ENCODE data around the gene RAD51B.
"Not testable (repeated sequence)": the region's sequence is repeated elsewhere in the genome, so short reads cannot be mapped to it uniquely, and the experiment has no call there.

Gene RAD51B

GRCh38 chr14:68186500-68187276 is 367.1 kb downstream of the RAD51B start:
- DNase-seq: not testable (repeated sequence)

DNA sequence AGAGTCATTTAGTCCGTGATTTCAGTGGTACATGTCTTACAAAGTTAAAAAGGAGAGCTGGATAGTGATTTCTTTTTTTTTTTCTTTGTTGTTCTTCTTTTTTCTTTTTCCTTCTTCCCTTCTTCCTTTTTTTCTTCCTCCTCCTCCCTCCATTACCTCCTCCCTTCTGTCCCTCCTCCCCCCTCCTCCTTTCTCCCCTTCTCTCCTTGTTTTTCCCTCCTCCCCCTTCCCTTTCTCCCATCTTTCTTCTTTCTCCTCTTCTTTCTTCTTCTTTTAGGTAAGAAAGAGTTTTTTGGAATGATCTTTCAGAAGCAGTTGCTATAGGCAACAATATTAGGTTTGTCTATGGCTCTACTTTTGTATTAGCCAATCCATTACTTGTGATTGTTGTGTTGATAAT is 368.6 kb downstream of the RAD51B start:
- DNase-seq: no peak

- DNase-seq: no peak
Observed at GRCh38 chr14:68190032-68190431, 370.5 kb downstream of the RAD51B start.

GRCh38 chr14:68191567-68192321 is 372.2 kb downstream of the RAD51B start:
- no peak for DNase-seq

GRCh38 chr14:68192935-68193334 is 373.4 kb downstream of the RAD51B start:
- DNase-seq: no peak

- no peak for DNase-seq
Observed at GRCh38 chr14:68193970-68194681, 374.5 kb downstream of the RAD51B start.

GRCh38 chr14:68195126-68195525 is 375.5 kb downstream of the RAD51B start:
- no peak for DNase-seq

- no peak for DNase-seq
Observed at GRCh38 chr14:68198713-68199495, 379.3 kb downstream of the RAD51B start.

GRCh38 chr14:68199554-68200151 is 380.1 kb downstream of the RAD51B start:
- no peak for DNase-seq

- no peak for DNase-seq
Observed at GRCh38 chr14:68203871-68204270, 384.3 kb downstream of the RAD51B start.

- no peak for DNase-seq
Observed at GRCh38 chr14:68208218-68208617, 388.6 kb downstream of the RAD51B start.

- DNase-seq: no peak
Observed at GRCh38 chr14:68208626-68209317, 389.2 kb downstream of the RAD51B start.

DNA sequence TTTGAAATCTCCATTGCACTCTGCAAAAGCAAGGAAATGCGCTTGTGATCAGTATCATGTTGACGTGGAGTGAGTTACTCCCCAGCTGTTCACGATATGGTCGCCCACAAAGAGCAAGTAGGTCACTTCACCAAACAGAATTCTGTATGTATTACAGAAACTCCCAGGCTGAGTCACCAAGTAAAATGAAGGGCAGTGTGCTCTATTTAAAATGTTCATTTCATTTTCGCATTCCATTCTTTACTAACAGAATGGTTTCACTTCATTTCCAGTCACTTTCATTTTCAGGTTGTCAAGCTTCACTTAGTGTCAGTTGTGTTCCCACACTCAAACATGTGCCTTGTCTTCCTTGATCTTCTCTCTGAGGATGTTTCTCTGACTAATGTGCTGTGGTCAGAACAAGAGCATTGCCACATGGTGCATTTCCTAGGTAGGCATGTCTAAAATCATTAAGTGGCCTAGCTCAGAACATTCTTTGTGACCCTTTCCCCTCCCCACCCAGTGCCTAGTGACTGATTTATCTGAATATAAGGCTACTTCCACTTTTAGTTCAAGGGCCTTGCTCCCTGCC is 391.2 kb downstream of the RAD51B start:
- DNase-seq: no peak

DNA sequence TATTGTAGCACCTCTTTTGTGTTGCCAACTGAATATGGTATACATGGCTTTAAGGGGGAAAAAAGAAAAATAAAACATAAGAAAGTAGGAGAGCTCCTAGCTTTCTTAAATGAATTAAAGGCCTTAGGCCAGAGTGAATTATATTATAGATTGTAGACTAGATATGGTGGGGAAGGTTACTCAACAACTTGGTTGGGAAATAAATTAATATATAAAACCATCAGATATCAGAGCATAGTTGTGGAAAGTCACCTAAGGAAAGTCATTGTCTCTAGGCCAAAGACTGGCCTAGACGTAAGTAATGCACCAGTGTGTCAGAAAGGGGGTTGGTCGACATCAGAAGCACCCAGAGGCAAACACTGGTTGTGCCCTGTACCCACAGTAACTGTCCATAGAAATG is 391.8 kb downstream of the RAD51B start:
- DNase-seq: no peak

DNA sequence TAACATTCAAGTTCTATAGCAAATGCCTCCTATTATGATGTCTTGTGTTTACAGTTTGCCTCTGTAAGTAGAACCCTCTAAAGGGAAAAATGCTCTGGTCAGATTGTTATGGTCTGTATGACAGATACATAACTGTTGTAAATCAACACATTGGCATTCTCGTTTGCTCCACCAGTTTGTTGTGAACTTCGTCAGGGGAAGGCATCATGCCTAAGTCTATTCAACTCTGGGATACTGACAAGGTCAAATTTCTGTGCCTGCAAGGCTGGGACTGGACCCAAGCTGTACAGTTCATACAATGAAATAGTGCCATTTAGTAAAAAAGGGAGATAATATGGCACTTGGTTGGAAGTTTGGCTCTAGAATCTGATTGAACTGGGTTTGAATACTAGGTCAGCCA is 392.3 kb downstream of the RAD51B start:
- DNase-seq: no peak

DNA sequence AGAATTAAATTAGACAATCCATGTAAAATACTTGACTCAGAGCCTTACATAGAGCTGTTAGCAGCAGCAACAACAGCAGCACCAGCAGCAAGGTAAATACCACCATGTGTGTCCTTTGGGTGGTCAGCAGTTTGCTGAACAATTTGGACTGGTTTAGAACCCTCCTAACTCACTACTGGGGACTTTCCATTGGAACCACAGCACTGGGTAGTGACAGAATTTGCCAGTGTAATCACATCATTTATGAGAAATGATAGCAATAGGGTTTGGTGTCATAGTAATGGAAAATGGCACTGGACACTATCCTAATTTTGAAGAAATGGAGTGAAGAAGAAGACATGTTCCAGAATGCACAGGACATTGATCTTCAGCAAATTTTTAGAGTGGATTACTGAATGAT is 392.8 kb downstream of the RAD51B start:
- no peak for DNase-seq

DNA sequence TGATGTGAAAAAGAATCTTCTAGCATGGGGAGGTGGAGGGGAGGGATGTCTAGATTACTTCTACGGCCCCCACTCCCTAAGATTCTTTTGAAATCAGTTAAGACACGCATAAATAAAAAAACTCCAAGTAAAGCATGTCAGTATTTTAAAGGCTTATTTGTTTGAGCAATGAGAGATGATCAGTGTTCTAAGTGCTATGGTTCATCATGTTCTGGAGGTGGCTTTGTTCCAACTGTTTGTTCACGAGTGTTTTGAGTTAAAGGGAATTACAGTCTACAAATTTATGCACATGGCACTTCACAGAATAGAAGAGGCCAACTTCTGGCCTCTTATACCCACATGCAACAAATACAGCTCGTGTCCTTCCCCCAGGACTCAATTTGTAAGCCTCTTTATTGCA is 394.9 kb downstream of the RAD51B start:
- no peak for DNase-seq

DNA sequence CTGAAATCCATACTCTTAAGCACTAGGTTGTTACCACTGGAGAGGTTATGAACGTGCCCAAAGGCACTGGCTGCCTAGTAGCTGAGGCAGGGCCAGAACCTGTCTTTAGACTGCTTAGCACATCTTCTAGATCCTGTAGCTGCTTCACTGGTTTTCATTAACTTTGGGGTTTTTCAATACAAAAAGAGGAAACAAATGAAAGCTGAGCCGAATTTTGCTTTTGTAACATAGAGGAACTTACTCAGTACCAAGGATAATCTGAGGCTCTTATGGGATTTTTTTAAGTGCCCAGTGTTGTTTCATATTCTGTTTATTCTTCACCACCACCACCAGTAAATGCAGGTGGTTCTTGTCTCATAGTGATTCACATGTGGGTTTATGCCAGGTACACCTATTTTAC is 396.1 kb downstream of the RAD51B start:
- DNase-seq: no peak

- DNase-seq: no peak
Observed at GRCh38 chr14:68216079-68216478, 396.5 kb downstream of the RAD51B start.

- no peak for DNase-seq
Observed at GRCh38 chr14:68216957-68217356, 397.4 kb downstream of the RAD51B start.

DNA sequence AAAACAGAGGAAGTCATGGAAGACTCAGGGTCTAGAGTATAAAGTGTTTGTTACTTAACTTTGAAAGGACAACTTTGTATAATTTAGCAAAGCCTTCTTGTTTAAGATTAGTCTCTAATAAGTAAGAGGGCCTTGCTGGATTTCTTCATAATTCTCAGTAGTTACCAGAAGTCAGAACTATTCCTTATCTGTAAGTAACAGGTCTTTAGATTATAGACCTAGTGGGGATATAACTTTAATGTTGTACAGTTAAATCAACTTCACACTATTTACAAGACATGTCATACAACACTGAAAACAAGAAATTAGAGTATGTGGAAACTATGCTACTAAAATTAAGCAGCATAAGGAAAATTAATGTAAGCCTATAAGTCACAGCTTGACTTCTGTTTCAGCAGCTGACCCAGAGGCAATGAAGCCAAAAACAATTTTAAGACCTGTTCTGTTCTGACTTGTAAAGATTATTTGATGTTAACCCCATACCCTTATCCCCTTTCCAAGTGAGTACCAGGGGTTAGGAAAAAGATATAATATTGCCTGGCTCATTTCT is 398.3 kb downstream of the RAD51B start:
- DNase-seq: no peak
